ENCODE results near the gene INKA1.

DNA sequence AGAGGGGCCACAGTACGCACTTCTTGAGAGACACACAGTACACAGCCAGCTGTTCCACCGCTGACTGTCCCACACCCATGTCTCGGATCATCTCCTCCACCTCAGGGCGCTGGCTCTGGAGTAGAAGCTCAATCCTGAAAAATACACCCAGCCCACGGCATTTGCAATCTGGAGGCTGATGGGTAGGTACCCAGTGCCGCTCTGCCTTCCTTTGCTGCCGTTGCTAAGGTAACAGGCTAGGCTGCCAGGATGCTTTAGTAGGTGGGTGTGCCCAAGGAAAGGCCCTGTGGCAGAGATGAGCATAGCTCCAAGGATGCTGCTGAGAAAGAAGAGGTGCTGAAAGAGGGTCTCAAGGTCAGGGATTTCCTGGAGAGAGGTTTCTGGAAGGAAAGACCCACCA is 38.7 kb downstream of the INKA1 start:
- TF ChIP-seq, protein P1, sequence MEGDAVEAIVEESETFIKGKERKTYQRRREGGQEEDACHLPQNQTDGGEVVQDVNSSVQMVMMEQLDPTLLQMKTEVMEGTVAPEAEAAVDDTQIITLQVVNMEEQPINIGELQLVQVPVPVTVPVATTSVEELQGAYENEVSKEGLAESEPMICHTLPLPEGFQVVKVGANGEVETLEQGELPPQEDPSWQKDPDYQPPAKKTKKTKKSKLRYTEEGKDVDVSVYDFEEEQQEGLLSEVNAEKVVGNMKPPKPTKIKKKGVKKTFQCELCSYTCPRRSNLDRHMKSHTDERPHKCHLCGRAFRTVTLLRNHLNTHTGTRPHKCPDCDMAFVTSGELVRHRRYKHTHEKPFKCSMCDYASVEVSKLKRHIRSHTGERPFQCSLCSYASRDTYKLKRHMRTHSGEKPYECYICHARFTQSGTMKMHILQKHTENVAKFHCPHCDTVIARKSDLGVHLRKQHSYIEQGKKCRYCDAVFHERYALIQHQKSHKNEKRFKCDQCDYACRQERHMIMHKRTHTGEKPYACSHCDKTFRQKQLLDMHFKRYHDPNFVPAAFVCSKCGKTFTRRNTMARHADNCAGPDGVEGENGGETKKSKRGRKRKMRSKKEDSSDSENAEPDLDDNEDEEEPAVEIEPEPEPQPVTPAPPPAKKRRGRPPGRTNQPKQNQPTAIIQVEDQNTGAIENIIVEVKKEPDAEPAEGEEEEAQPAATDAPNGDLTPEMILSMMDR (IDR thresholded peaks at IDR 0.05; ENCODE audit: low read depth, low read length, missing input control): no peak
- TF ChIP-seq HNF4A (conservative IDR thresholded peaks at IDR 0.05): no peak
- no peak for TF ChIP-seq GABPA (IDR thresholded peaks at IDR 0.05 in 1 of 2, conservative IDR thresholded peaks at IDR 0.05 in 1 of 2)
- TF ChIP-seq TAF1 (conservative IDR thresholded peaks at IDR 0.05): no peak
- no peak for TF ChIP-seq MAX (IDR thresholded peaks at IDR 0.05)
- TF ChIP-seq JUND (IDR thresholded peaks at IDR 0.05): no peak
- TF ChIP-seq YY1 (IDR thresholded peaks at IDR 0.05): no peak
- no peak for TF ChIP-seq REST (IDR thresholded peaks at IDR 0.05)
- no peak for TF ChIP-seq FOXA1 (IDR thresholded peaks at IDR 0.05)
- no peak for TF ChIP-seq RAD21 (IDR thresholded peaks at IDR 0.05)
- TF ChIP-seq ZBTB33 (IDR thresholded peaks at IDR 0.05): no peak
- no peak for TF ChIP-seq EGR1 (IDR thresholded peaks at IDR 0.05; ENCODE audit: low read depth in 2 of 2)
- TF ChIP-seq SP1 (IDR thresholded peaks at IDR 0.05): no peak

All from liver (tissue), 3 donors.